Measurements from ENCODE around the gene HOXA7.

- no peak for TF ChIP-seq EP300 (IDR thresholded peaks at IDR 0.05)
- no peak for TF ChIP-seq CTCF (IDR thresholded peaks at IDR 0.05)
These were observed 15.3 kb upstream of the HOXA7 start for GRCh38 chr7:27171637-27172314.
